A549 (cell line): ENCODE results near the gene HLA-A. TPM values are rescaled to one million over a fixed set of nuclear protein-coding genes. Genes with fewer than 3 reads are reported as not detected.

ENCODE experiments used
- ATAC-seq, 2 experiments: fragments of 200-7000 bp in 1 of 2; fragments of >200 bp in 1 of 2; cut with Nextera tagmentation in 1 of 2; cut with Tn5 transposase in 1 of 2; 3 replicates each; pipeline versions ENCODE4 v1.8.0 to v1.9.1; 2018 to 2020; ENCODE audit warnings: mild to moderate bottlenecking in 1 of 2, moderate library complexity in 1 of 2
- CTCF ChIA-PET: fragments of 300-600 bp; sonication (Branson Sonifier 250); formaldehyde crosslinking; extraction: SDS; loops from one replicate; lab custom pipeline; 2021; ENCODE audit warnings: antibody characterized with exemption, inconsistent platforms; lab: Yijun Ruan, JAX
- POLR2A ChIA-PET: fragments of 350-600 bp; formaldehyde crosslinking; extraction: SDS; loops from one replicate; lab custom pipeline; 2021; ENCODE audit warnings: antibody characterized with exemption, inconsistent platforms; lab: Yijun Ruan, JAX
- DNase-seq, 2 experiments: peaks; one replicate each; pipeline versions ENCODE4 v3.0.0 to v3.0.0-alpha.2; 2011 to 2016; ENCODE audit warnings: low read depth in 1 of 2, low spot score in 1 of 2
- FAIRE-seq: peaks from 2 replicates; lab custom pipeline; 2011; peaks lifted over from hg19 to GRCh38; lab: Jason Lieb, UNC
- H3K27ac ChIP-seq, 2 experiments: fragments of >200 bp; sonication (Bioruptor Twin); formaldehyde crosslinking; 3 replicates each; pipeline ENCODE4 v1.5.1; 2016 to 2017
- H3K4me1 ChIP-seq: fragments of >200 bp; sonication (Bioruptor Twin); formaldehyde crosslinking; 3 replicates; pipeline ENCODE4 v1.6.1; 2016
- H3K4me2 ChIP-seq: fragments of >200 bp; sonication (Bioruptor Twin); formaldehyde crosslinking; 3 replicates; pipeline ENCODE4 v1.6.1; 2016
- H3K4me3 ChIP-seq: fragments of >200 bp; sonication (Bioruptor Twin); formaldehyde crosslinking; 3 replicates; pipeline ENCODE4 v1.5.1; 2016
- H3K9me3 ChIP-seq: fragments of >200 bp; sonication (Bioruptor Twin); formaldehyde crosslinking; 3 replicates; pipeline ENCODE4 v1.6.1; 2016
- BHLHE40 ChIP-seq: IDR thresholded peaks from 2 replicates; pipeline ENCODE4 v1.6.1; 2012; ENCODE audit warnings: low read depth, low read length, inconsistent platforms
- CBX8 ChIP-seq: fragments of 200-600 bp; sonication (generic); IDR thresholded peaks from 2 replicates; pipeline ENCODE4 v1.6.1; 2016
- CEBPB ChIP-seq, 2 experiments: fragments of >200 bp in 1 of 2; sonication (Bioruptor Twin) in 1 of 2; formaldehyde crosslinking in 1 of 2; IDR thresholded peaks; 2 replicates each; pipeline ENCODE4 v1.6.1; 2012 to 2016
- CHD2 ChIP-seq: fragments of 150-350 bp; IDR thresholded peaks from 2 replicates; pipeline ENCODE4 v1.6.1; 2014; ENCODE audit warnings: low read length; ENCODE audit not compliant: partially characterized antibody
- CHD4 ChIP-seq: fragments of 200-600 bp; sonication (generic); IDR thresholded peaks from 2 replicates; pipeline ENCODE4 v1.6.1; 2016; ENCODE audit warnings: antibody characterized with exemption, mild to moderate bottlenecking, borderline replicate concordance
- CTCF ChIP-seq: fragments of >200 bp; sonication (Bioruptor Twin); formaldehyde crosslinking; IDR thresholded peaks from 3 replicates; pipeline ENCODE4 v1.5.1; 2016
- EP300 ChIP-seq, 2 experiments: fragments of >200 bp; sonication (Bioruptor Twin); formaldehyde crosslinking; IDR thresholded peaks; 2 replicates in 1 of 2; 3 replicates in 1 of 2; pipeline ENCODE4 v1.6.1; 2016 to 2017
- ESRRA ChIP-seq: fragments of 150-350 bp; IDR thresholded peaks from 2 replicates; pipeline ENCODE4 v1.6.1; 2014; ENCODE audit warnings: mild to moderate bottlenecking, low read length, borderline replicate concordance
- FOSB ChIP-seq: fragments of 250-450 bp; sonication (Bioruptor Pico); IDR thresholded peaks from 2 replicates; pipeline ENCODE4 v1.5.0; 2020; ENCODE audit warnings: mild to moderate bottlenecking, moderate library complexity
- FOSL2 ChIP-seq, 2 experiments: fragments of 450-650 bp in 1 of 2; fragments of >200 bp in 1 of 2; sonication (Bioruptor Twin) in 1 of 2; formaldehyde crosslinking; IDR thresholded peaks; 2 replicates each; pipeline versions ENCODE4 v1.5.0 to v1.6.1; 2016 to 2020; ENCODE audit warnings: mild to moderate bottlenecking in 1 of 2, moderate library complexity in 1 of 2
- HEYL ChIP-seq: fragments of 250-450 bp; sonication (Bioruptor Pico); IDR thresholded peaks from 2 replicates; pipeline ENCODE4 v1.8.0; 2021; ENCODE audit warnings: mild to moderate bottlenecking, moderate library complexity
- HMGXB4 ChIP-seq: fragments of 250-450 bp; sonication (Bioruptor Pico); IDR thresholded peaks from 2 replicates; pipeline ENCODE4 v1.5.0; 2021; ENCODE audit warnings: mild to moderate bottlenecking, moderate library complexity, borderline replicate concordance
- JUNB ChIP-seq: fragments of >200 bp; sonication (Bioruptor Twin); formaldehyde crosslinking; IDR thresholded peaks from 2 replicates; pipeline ENCODE4 v1.6.1; 2016
- NPAS2 ChIP-seq: fragments of 250-450 bp; sonication (Bioruptor Pico); IDR thresholded peaks from 2 replicates; pipeline ENCODE4 v1.8.0; 2022; ENCODE audit warnings: mild to moderate bottlenecking, moderate library complexity, borderline replicate concordance
- PBX3 ChIP-seq: IDR thresholded peaks from 2 replicates; pipeline ENCODE4 v1.6.1; 2012
- PHF8 ChIP-seq: fragments of 200-600 bp; sonication (generic); IDR thresholded peaks from 2 replicates; pipeline ENCODE4 v1.6.1; 2016; ENCODE audit warnings: low read depth, mild to moderate bottlenecking, antibody characterized with exemption, moderate library complexity, borderline replicate concordance
- RCOR1 ChIP-seq: fragments of 150-350 bp; IDR thresholded peaks from 2 replicates; pipeline ENCODE4 v1.6.1; 2014; ENCODE audit warnings: antibody characterized with exemption, low read length, low read depth
- RNF2 ChIP-seq: fragments of 200-600 bp; sonication (generic); IDR thresholded peaks from 2 replicates; pipeline ENCODE4 v1.6.1; 2016; ENCODE audit warnings: low read depth, mild to moderate bottlenecking, antibody characterized with exemption, moderate library complexity, borderline replicate concordance
- SMC3 ChIP-seq: fragments of >200 bp; sonication (Bioruptor Twin); formaldehyde crosslinking; IDR thresholded peaks from 3 replicates; pipeline ENCODE4 v1.6.1; 2018; ENCODE audit warnings: inconsistent platforms
- SREBF2 ChIP-seq: fragments of 450-650 bp; IDR thresholded peaks from 2 replicates; pipeline ENCODE4 v1.6.1; 2014; ENCODE audit warnings: mild to moderate bottlenecking, moderate library complexity
- ZFP36 ChIP-seq: fragments of 450-650 bp; IDR thresholded peaks from 2 replicates; pipeline ENCODE4 v1.6.1; 2014; ENCODE audit warnings: borderline replicate concordance; ENCODE audit not compliant: partially characterized antibody
- ZNF302 ChIP-seq: fragments of 250-450 bp; sonication (Bioruptor Pico); IDR thresholded peaks from 2 replicates; pipeline ENCODE4 v1.9.0; 2021; ENCODE audit warnings: inconsistent platforms, mild to moderate bottlenecking, moderate library complexity
- ZSCAN20 ChIP-seq: fragments of 250-450 bp; sonication (Bioruptor Pico); IDR thresholded peaks from 2 replicates; pipeline ENCODE4 v1.8.0; 2022; ENCODE audit warnings: mild to moderate bottlenecking, moderate library complexity
- WGBS: methylation state at CpG from one replicate; pipeline ENCODE4 v1.1.6; 2017; ENCODE audit errors: missing lambda C conversion rate; 5-methylcytosine and 5-hydroxymethylcytosine counted together
- polyA plus RNA-seq, 4 experiments: library from polyadenylated mRNA; depleted of rRNA in 3 of 4; stranded (reverse); fragments of >200 nt; fragmentation: RNase III in 1 of 4; extraction: RNeasy Plus Mini Kit Qiagen cat#74134 plus additional on column Dnase treatment in 1 of 4; gene quantifications; 2 replicates in 3 of 4; 3 replicates in 1 of 4; pipeline ENCODE4 v1.2.3, GENCODE V29; 2011 to 2017
- TF ChIP-seq, protein P1 (sequence below): fragments of 450-650 bp; IDR thresholded peaks from 2 replicates; pipeline ENCODE4 v1.6.1; 2014; ENCODE audit warnings: antibody characterized with exemption
- TF ChIP-seq, protein P2 (sequence below): fragments of >200 bp; sonication (Bioruptor Twin); formaldehyde crosslinking; IDR thresholded peaks from 2 replicates; pipeline ENCODE4 v1.6.1; 2016

Gene HLA-A
- polyA plus RNA-seq, 2 of the 4 experiments (the other 2 are of a cell fraction), result 78.8 to 95.0 TPM

- ATAC-seq (no peak), DNase-seq (no peak)
- H3K27ac ChIP-seq, result no peak overlapping the region
- TF ChIP-seq NPAS2 (CRISPR knock-in tag), result no peak
- no peak for TF ChIP-seq RCOR1
- TF ChIP-seq, protein P1, sequence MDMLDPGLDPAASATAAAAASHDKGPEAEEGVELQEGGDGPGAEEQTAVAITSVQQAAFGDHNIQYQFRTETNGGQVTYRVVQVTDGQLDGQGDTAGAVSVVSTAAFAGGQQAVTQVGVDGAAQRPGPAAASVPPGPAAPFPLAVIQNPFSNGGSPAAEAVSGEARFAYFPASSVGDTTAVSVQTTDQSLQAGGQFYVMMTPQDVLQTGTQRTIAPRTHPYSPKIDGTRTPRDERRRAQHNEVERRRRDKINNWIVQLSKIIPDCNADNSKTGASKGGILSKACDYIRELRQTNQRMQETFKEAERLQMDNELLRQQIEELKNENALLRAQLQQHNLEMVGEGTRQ, result no peak
- TF ChIP-seq, protein P2, sequence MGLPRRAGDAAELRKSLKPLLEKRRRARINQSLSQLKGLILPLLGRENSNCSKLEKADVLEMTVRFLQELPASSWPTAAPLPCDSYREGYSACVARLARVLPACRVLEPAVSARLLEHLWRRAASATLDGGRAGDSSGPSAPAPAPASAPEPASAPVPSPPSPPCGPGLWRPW, result no peak
- TF ChIP-seq PHF8, result no peak
- no peak for TF ChIP-seq CEBPB (IDR thresholded peaks at IDR 0.05)
- no peak for TF ChIP-seq CTCF
- no peak for TF ChIP-seq FOSB (CRISPR knock-in tag)
- no peak for TF ChIP-seq ESRRA
- TF ChIP-seq, all 56 proteins: peak for 0
- ChIA-PET CTCF (no interaction called here), POLR2A (no interaction called here)
- H3K4me1 ChIP-seq, result no peaks in the 10 kb centered on the region
- H3K4me2 ChIP-seq, result no peak overlapping the region
- no peak overlapping the region for H3K4me3 ChIP-seq
- WGBS, result 57% methylated on average over 3 of the region's 3 CpGs
- no peak for FAIRE-seq
- no peaks in the 10 kb centered on the region for H3K9me3 ChIP-seq
Observed at GRCh38 chr6:29899281-29899680, 43.1 kb upstream of the HLA-A start.

GRCh38 chr6:29905286-29905685 lies 37.0 kb upstream of the HLA-A start:
- H3K4me3 ChIP-seq, result no peak overlapping the region
- H3K9me3 ChIP-seq, result no peaks in the 10 kb centered on the region
- H3K27ac ChIP-seq, result no peak overlapping the region
- WGBS, result 44% methylated on average over 4 of the region's 4 CpGs
- H3K4me1 ChIP-seq, result peaks cover 6% of the 10 kb centered on the region; the same call in 1 of the 3 replicates
- no peak for DNase-seq
- POLR2A ChIA-PET, result no interaction called here
- CTCF ChIA-PET, result interaction anchor here (1.1 kb wide), 1 partner anchor 70 kb away, joined by 3 read pairs; no protein-coding TSS in a partner anchor
- TF ChIP-seq CHD2, result no peak
- no peak for TF ChIP-seq HEYL (CRISPR knock-in tag)
- TF ChIP-seq CBX8, result no peak
- TF ChIP-seq HMGXB4 (CRISPR knock-in tag), result no peak
- TF ChIP-seq JUNB, result no peak
- TF ChIP-seq SMC3, result no peak
- TF ChIP-seq RNF2, result no peak
- no peak for TF ChIP-seq BHLHE40
- ATAC-seq, result no peak; a peak in 1 of 6 replicates
- no peak for FAIRE-seq
- no peak overlapping the region for H3K4me2 ChIP-seq

DNA sequence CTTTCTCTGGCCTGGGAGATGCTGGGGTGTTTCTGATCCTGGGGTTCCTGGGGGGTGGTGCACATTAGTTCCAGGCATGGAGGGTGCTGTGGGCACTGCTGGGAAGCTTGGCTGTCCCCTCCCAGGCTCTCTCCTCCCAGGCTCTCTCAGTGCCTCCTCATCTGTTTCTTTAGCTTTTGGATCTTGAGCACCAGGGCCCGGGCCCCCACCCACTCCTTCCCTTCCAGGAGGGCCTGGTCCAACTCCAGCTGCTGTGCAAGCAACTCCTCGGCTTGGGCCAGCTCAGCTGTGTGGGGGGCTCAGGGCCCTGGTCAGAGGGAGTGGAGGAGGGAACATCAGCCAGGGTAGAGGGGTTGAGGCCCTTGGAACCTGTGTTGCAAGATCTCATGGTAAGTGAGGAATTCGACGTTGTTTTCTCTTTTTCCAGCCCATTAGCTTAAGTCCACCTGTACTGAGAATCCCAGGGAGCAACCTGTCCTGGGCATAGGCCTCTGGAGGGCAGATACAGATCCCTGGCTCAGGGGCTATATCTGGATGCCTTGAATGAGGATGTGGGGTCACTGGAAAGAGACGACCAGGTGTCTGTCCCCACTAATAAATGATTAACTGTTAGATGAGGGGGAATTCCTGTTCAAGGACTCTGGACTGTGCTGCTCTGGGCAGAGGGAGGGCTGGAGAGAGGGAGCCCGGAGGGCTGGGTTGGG lies 34.5 kb upstream of the HLA-A start:
- TF ChIP-seq FOSL2 (IDR thresholded peaks at IDR 0.05), result no peak
- TF ChIP-seq FOSL2 (CRISPR knock-in tag; IDR thresholded peaks at IDR 0.05), result no peak
- no peak for TF ChIP-seq NPAS2 (CRISPR knock-in tag)
- TF ChIP-seq CHD2, result no peak
- TF ChIP-seq ZSCAN20, result no peak
- no peak for TF ChIP-seq ZFP36
- no peak for TF ChIP-seq PBX3
- no peak for TF ChIP-seq SREBF2
- TF ChIP-seq, protein P2, result no peak
- TF ChIP-seq EP300 (IDR thresholded peaks at IDR 0.05), result no peak
- TF ChIP-seq CHD4, result no peak
- TF ChIP-seq JUNB, result no peak
- TF ChIP-seq ZNF302 (CRISPR knock-in tag), result no peak
- Histone ChIP-seq H3K27ac (no peak overlapping the region), H3K4me2 (no peak overlapping the region), H3K4me1 (peaks cover 6% of the 10 kb centered on the region; the same call in 1 of the 3 replicates), H3K9me3 (no peaks in the 10 kb centered on the region), H3K4me3 (no peak overlapping the region)
- FAIRE-seq, result no peak
- 0% methylated on average over 5 of the region's 6 CpGs for WGBS
- ATAC-seq, result no peak
- ChIA-PET CTCF (no interaction called here), POLR2A (no interaction called here)
- DNase-seq, result no peak
